HCT116 (cell line): ENCODE data around the gene KLHL5. TPM values are rescaled to one million over a fixed set of nuclear protein-coding genes. Genes with fewer than 3 reads are reported as not detected.

ENCODE experiments used
- ATAC-seq: fragments of 200-7000 bp; cut with Tn5 transposase; 2 replicates; pipeline ENCODE4 v1.9.1; 2020; ENCODE audit warnings: mild to moderate bottlenecking, moderate library complexity
- BruUV-seq: library from RNA; stranded (reverse); fragments of 400-500 nt; replicated peaks from 2 replicates; lab custom pipeline; 2021; lab: Mats Ljungman, UMichigan
- CTCF ChIA-PET: fragments of 300-600 bp; sonication (Branson Sonifier 250); formaldehyde crosslinking; loops from one replicate; lab custom pipeline; 2021; ENCODE audit warnings: antibody characterized with exemption; lab: Charles Lee
- POLR2A ChIA-PET: fragments of 300-600, 350-600 bp; sonication (Branson Sonifier 250); formaldehyde crosslinking; loops from one replicate; lab custom pipeline; 2021; ENCODE audit warnings: antibody characterized with exemption; lab: Charles Lee
- RAD21 ChIA-PET, 2 experiments: fragments of 300-600 bp; sonication (Branson Sonifier 250); formaldehyde crosslinking; loops; one replicate each; lab custom pipeline; 2023; ENCODE audit warnings: low total read pairs in 2 of 2; ENCODE audit not compliant: uncharacterized antibody in 2 of 2, unreplicated experiment in 2 of 2, low non-redundant PET in 1 of 2; lab: Charles Lee
- DNase-seq: peaks from one replicate; pipeline ENCODE4 v3.0.0-alpha.2; 2010; ENCODE audit warnings: low read depth, low spot score
- H2AFZ ChIP-seq: fragments of 200-600 bp; shearing (Covaris generic), sonication (generic); 2 replicates; pipeline ENCODE4 v1.6.1; 2017; ENCODE audit warnings: low read depth, mixed run types, mixed read lengths, antibody characterized with exemption, low read length; ENCODE audit not compliant: poor library complexity, severe bottlenecking
- H3K27ac ChIP-seq: 2 replicates; pipeline ENCODE4 v1.5.1; 2012; ENCODE audit warnings: low read depth, low read length
- H3K27me3 ChIP-seq: fragments of 200-600 bp; sonication (generic); 2 replicates; pipeline ENCODE4 v1.6.1; 2016; ENCODE audit warnings: mixed run types, low read length, mixed read lengths; ENCODE audit not compliant: insufficient read depth
- H3K36me3 ChIP-seq, 2 experiments: fragments of 200-500 bp in 1 of 2; fragments of 200-600 bp in 1 of 2; sonication (Bioruptor generic) in 1 of 2; sonication (generic) in 1 of 2; 2 replicates each; pipeline versions ENCODE4 v1.5.1 to v1.6.1; 2014 to 2016; ENCODE audit warnings: low read length in 2 of 2, inconsistent platforms in 1 of 2, mixed read lengths in 1 of 2, mixed run types in 1 of 2; ENCODE audit not compliant: insufficient read depth in 2 of 2, control insufficient read depth in 1 of 2
- H3K4me1 ChIP-seq, 2 experiments: fragments of 200-600 bp in 1 of 2; sonication (generic) in 1 of 2; 2 replicates each; pipeline versions ENCODE4 v1.5.1 to v1.6.1; 2012 to 2017; ENCODE audit warnings: low read length in 2 of 2, inconsistent platforms in 1 of 2, mild to moderate bottlenecking in 1 of 2, mixed read lengths in 1 of 2, mixed run types in 1 of 2, moderate library complexity in 1 of 2; ENCODE audit not compliant: insufficient read depth in 2 of 2, control insufficient read depth in 1 of 2
- H3K4me2 ChIP-seq: fragments of 200-600 bp; sonication (generic); 2 replicates; pipeline ENCODE4 v1.6.1; 2017; ENCODE audit warnings: mixed run types, low read length, mixed read lengths
- H3K4me3 ChIP-seq, 2 experiments: fragments of 200-600 bp in 1 of 2; sonication (generic) in 1 of 2; replicated peaks in 1 of 2; 2 replicates each; pipeline ENCODE4 v1.5.1; 2011 to 2016; ENCODE audit warnings: low read length in 2 of 2, control low read depth in 1 of 2, low read depth in 1 of 2, mild to moderate bottlenecking in 1 of 2, mixed read lengths in 1 of 2, mixed run types in 1 of 2
- H3K79me2 ChIP-seq: fragments of 200-600 bp; sonication (generic); 2 replicates; pipeline ENCODE4 v1.6.1; 2017; ENCODE audit warnings: mild to moderate bottlenecking, mixed run types, low read length, moderate library complexity, mixed read lengths; ENCODE audit not compliant: insufficient read depth
- H3K9ac ChIP-seq: fragments of 200-600 bp; sonication (generic); 2 replicates; pipeline ENCODE4 v1.6.1; 2016; ENCODE audit warnings: low read length, mixed read lengths
- H3K9me2 ChIP-seq: fragments of 200-600 bp; sonication (generic), shearing (Covaris generic); 2 replicates; pipeline ENCODE4 v1.6.1; 2017; ENCODE audit warnings: mixed run types, mild to moderate bottlenecking, moderate library complexity; ENCODE audit not compliant: insufficient read depth
- H3K9me3 ChIP-seq, 2 experiments: fragments of 200-500 bp in 1 of 2; fragments of 200-600 bp in 1 of 2; sonication (Bioruptor generic) in 1 of 2; sonication (generic) in 1 of 2; 2 replicates each; pipeline ENCODE4 v1.6.1; 2014 to 2017; ENCODE audit warnings: low read length in 2 of 2, mixed read lengths in 2 of 2, inconsistent platforms in 1 of 2, low read depth in 1 of 2, mild to moderate bottlenecking in 1 of 2, mixed run types in 1 of 2, moderate library complexity in 1 of 2; ENCODE audit not compliant: control insufficient read depth in 1 of 2, insufficient read depth in 1 of 2
- H4K20me1 ChIP-seq: fragments of 200-600 bp; sonication (generic), shearing (Covaris generic); 2 replicates; pipeline ENCODE4 v1.6.1; 2017; ENCODE audit warnings: mixed run types, mild to moderate bottlenecking, moderate library complexity; ENCODE audit not compliant: insufficient read depth
- CBX3 ChIP-seq: IDR thresholded peaks from 2 replicates; pipeline ENCODE4 v1.6.1; 2012; ENCODE audit warnings: low read depth
- CEBPB ChIP-seq: IDR thresholded peaks from 2 replicates; pipeline ENCODE4 v1.6.1; 2012; ENCODE audit warnings: low read depth
- ELF1 ChIP-seq: IDR thresholded peaks from 2 replicates; pipeline ENCODE4 v1.6.1; 2012; ENCODE audit warnings: low read depth, borderline replicate concordance
- EZH2 ChIP-seq: fragments of 200-600 bp; sonication (generic); IDR thresholded peaks from 2 replicates; pipeline ENCODE4 v1.6.1; 2017; ENCODE audit warnings: antibody characterized with exemption, mixed run types
- EZH2phosphoT487 ChIP-seq: fragments of 200-600 bp; IDR thresholded peaks from 2 replicates; pipeline ENCODE4 v1.6.1; 2018; ENCODE audit warnings: antibody characterized with exemption, borderline replicate concordance
- SIN3A ChIP-seq: IDR thresholded peaks from 2 replicates; pipeline ENCODE4 v1.6.1; 2012; ENCODE audit warnings: low read depth
- TCF7L2 ChIP-seq: IDR thresholded peaks from 2 replicates; pipeline ENCODE4 v1.7.0; 2011; ENCODE audit warnings: borderline replicate concordance, inconsistent platforms; ENCODE audit not compliant: insufficient read depth, insufficient read length; ENCODE audit errors: extremely low read depth
- YY1 ChIP-seq: IDR thresholded peaks from 2 replicates; pipeline ENCODE4 v1.6.1; 2011; ENCODE audit warnings: low read length, low read depth, moderate library complexity, mild to moderate bottlenecking; ENCODE audit not compliant: insufficient replicate concordance; ENCODE audit errors: extremely low read depth
- ZFX ChIP-seq: fragments of 450-650 bp; IDR thresholded peaks from 2 replicates; pipeline ENCODE4 v1.6.1; 2017
- ZNF274 ChIP-seq: fragments of 200-500 bp; sonication (Bioruptor generic); IDR thresholded peaks from 2 replicates; pipeline ENCODE4 v1.6.1; 2014; ENCODE audit warnings: mild to moderate bottlenecking, low read depth, low read length, inconsistent platforms
- intact Hi-C: fragments of 100-400 bp; cut with micrococcal nuclease; formaldehyde crosslinking; loops from 2 replicates; pipeline ENCODE4 v1.10.0; 2022
- total RNA-seq: library from RNA; stranded (reverse); gene quantifications from one replicate; pipeline ENCODE4 v1.2.1, GENCODE V29; 2021; ENCODE audit not compliant: unreplicated experiment
- TF ChIP-seq, protein P1 (sequence below): IDR thresholded peaks from 2 replicates; pipeline ENCODE4 v1.6.1; 2012
- TF ChIP-seq, protein P2 (sequence below), 3 experiments: fragments of 200-600 bp in 1 of 3; sonication (generic) in 1 of 3; IDR thresholded peaks in 2 of 3; conservative IDR thresholded peaks in 1 of 3; 2 replicates each; pipeline ENCODE4 v1.5.1; 2012 to 2017; ENCODE audit warnings: low read depth in 2 of 3, low read length in 2 of 3, antibody characterized with exemption in 1 of 3, borderline replicate concordance in 1 of 3, control low read depth in 1 of 3, mild to moderate bottlenecking in 1 of 3, mixed read lengths in 1 of 3, mixed run types in 1 of 3, moderate library complexity in 1 of 3; ENCODE audit not compliant: insufficient read depth in 1 of 3
- TF ChIP-seq, protein P3 (sequence below): IDR thresholded peaks from 2 replicates; pipeline ENCODE4 v1.6.1; 2012

The KLHL5 gene
- total RNA-seq, 1 experiment from 2014 or later: 20.8 TPM

DNA sequence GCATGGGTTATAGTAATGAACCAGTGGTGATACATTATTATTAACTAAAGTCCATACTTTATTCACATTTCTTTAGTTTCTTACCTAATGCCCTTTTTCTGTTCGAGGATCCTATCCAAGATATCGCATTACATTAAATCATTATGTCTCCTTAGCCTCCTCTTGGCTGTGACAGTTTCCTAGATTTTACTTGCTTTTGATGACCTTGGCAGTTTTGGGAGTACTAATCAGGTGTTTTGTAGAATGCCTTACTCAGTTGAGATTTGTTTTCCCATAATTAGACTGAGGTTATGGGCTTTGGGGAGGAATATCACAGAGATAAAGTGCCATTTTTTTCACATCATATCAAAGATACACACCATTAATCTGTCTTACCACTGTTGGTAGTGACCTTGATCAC is 5.0 kb downstream of the KLHL5 start:
- intact Hi-C loops: no loop called here

DNA sequence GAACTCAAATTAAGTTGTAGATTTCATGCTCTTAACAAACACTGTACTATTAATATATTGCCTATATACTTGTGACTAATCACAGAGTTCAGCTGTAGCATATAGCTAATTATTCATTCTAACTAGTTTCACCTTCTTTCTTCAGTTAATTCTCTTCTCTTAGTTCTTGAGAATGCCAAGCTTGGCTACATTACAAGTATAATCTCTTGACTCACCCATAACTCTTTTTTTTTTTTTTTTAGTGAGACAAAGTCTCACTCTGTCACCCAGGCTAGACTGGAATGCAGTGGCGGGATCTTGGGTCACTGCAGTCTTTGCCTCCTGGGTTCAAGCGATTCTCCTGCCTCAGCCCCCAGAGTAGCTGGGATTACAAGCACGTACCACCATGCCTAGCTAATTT is 5.4 kb downstream of the KLHL5 start:
- no TSS peak for BruUV-seq
- Histone ChIP-seq H3K4me3 (no peak overlapping the region), H4K20me1 (no peaks in the 10 kb centered on the region), H3K36me3 (no peaks in the 10 kb centered on the region), H3K27ac (no peak overlapping the region), H2AFZ (no peak overlapping the region), H3K27me3 (no peaks in the 10 kb centered on the region), H3K9ac (no peak overlapping the region)
- no peak for DNase-seq
- RAD21 ChIA-PET: no interaction called here
- intact Hi-C loops: no loop called here
- ATAC-seq: no peak
- POLR2A ChIA-PET: no interaction called here
- TF ChIP-seq EZH2phosphoT487 (no peak), ELF1 (no peak)
- TF ChIP-seq, protein P1, sequence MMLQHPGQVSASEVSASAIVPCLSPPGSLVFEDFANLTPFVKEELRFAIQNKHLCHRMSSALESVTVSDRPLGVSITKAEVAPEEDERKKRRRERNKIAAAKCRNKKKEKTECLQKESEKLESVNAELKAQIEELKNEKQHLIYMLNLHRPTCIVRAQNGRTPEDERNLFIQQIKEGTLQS: no peak
- TF ChIP-seq, all 23 proteins: peak for 0
- Histone ChIP-seq H3K79me2 (no peaks in the 10 kb centered on the region), H3K4me2 (no peak overlapping the region), H3K4me1 (no peaks in the 10 kb centered on the region), H3K9me2 (no peaks in the 10 kb centered on the region), H3K9me3 (no peaks in the 10 kb centered on the region)
- CTCF ChIA-PET: no interaction called here

More for the DNA sequence above, 5.0 kb downstream of the KLHL5 start:
- RAD21 ChIA-PET: no interaction called here
- Histone ChIP-seq H3K4me1 (no peaks in the 10 kb centered on the region), H3K27ac (no peak overlapping the region), H3K4me2 (no peak overlapping the region), H3K9ac (no peak overlapping the region), H3K4me3 (no peak overlapping the region), H4K20me1 (no peaks in the 10 kb centered on the region), H3K9me3 (no peaks in the 10 kb centered on the region), H3K36me3 (no peaks in the 10 kb centered on the region), H3K79me2 (no peaks in the 10 kb centered on the region), H3K27me3 (no peaks in the 10 kb centered on the region), H2AFZ (no peak overlapping the region), H3K9me2 (no peaks in the 10 kb centered on the region)
- CTCF ChIA-PET: no interaction called here
- POLR2A ChIA-PET: no interaction called here
- no peak for ATAC-seq
- TF ChIP-seq EZH2 (no peak), SIN3A (no peak), CEBPB (no peak), CBX3 (no peak), YY1 (no peak), ZNF274 (no peak), TCF7L2 (no peak), ZFX (no peak)
- TF ChIP-seq, protein P2, sequence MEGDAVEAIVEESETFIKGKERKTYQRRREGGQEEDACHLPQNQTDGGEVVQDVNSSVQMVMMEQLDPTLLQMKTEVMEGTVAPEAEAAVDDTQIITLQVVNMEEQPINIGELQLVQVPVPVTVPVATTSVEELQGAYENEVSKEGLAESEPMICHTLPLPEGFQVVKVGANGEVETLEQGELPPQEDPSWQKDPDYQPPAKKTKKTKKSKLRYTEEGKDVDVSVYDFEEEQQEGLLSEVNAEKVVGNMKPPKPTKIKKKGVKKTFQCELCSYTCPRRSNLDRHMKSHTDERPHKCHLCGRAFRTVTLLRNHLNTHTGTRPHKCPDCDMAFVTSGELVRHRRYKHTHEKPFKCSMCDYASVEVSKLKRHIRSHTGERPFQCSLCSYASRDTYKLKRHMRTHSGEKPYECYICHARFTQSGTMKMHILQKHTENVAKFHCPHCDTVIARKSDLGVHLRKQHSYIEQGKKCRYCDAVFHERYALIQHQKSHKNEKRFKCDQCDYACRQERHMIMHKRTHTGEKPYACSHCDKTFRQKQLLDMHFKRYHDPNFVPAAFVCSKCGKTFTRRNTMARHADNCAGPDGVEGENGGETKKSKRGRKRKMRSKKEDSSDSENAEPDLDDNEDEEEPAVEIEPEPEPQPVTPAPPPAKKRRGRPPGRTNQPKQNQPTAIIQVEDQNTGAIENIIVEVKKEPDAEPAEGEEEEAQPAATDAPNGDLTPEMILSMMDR (IDR thresholded peaks at IDR 0.05 in 2 of 3, conservative IDR thresholded peaks at IDR 0.05 in 1 of 3; ENCODE audit: borderline replicate concordance in 1 of 3, insufficient read depth in 1 of 3, low read depth in 2 of 3, low read length in 2 of 3): no peak
- TF ChIP-seq, protein P3, sequence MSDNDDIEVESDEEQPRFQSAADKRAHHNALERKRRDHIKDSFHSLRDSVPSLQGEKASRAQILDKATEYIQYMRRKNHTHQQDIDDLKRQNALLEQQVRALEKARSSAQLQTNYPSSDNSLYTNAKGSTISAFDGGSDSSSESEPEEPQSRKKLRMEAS: no peak
- BruUV-seq: no TSS peak
- no peak for DNase-seq
